MM.1S (cell line): ENCODE measurements around the gene CLTA.
"Not testable (repeated sequence)": the region's sequence is repeated elsewhere in the genome, so short reads cannot be mapped to it uniquely, and the experiment has no call there.

ENCODE experiments used
- DNase-seq: peaks from one replicate; pipeline ENCODE4 v3.0.0-alpha.2; 2015
- H2AFZ ChIP-seq: fragments of 300-600 bp; sonication (generic); 2 replicates; pipeline ENCODE4 v1.6.0; 2016; ENCODE audit warnings: antibody characterized with exemption, low read length
- H3F3A ChIP-seq: fragments of 300-600 bp; sonication (generic); 2 replicates; pipeline ENCODE4 v1.6.1; 2016; ENCODE audit warnings: mild to moderate bottlenecking, antibody characterized with exemption, low read length, moderate library complexity, mixed read lengths; ENCODE audit not compliant: insufficient read depth
- H3K27ac ChIP-seq: fragments of 300-600 bp; sonication (generic); 2 replicates; pipeline ENCODE4 v1.5.1; 2016; ENCODE audit warnings: mild to moderate bottlenecking, low read length
- H3K27me3 ChIP-seq: fragments of 300-600 bp; sonication (generic); replicated peaks from 2 replicates; pipeline ENCODE4 v1.6.0; 2016; ENCODE audit warnings: low read length; ENCODE audit not compliant: insufficient read depth
- H3K36me3 ChIP-seq: fragments of 300-600 bp; sonication (generic); replicated peaks from 2 replicates; pipeline ENCODE4 v1.6.1; 2016; ENCODE audit warnings: mild to moderate bottlenecking, low read length, mixed read lengths; ENCODE audit not compliant: insufficient read depth
- H3K4me1 ChIP-seq: fragments of 300-600 bp; sonication (generic); 2 replicates; pipeline ENCODE4 v1.6.1; 2016; ENCODE audit warnings: low read length, mixed read lengths
- H3K4me2 ChIP-seq: fragments of 300-600 bp; sonication (generic); 2 replicates; pipeline ENCODE4 v1.6.0; 2016; ENCODE audit warnings: low read depth, low read length
- H3K4me3 ChIP-seq: fragments of 300-600 bp; sonication (generic); 2 replicates; pipeline ENCODE4 v1.5.1; 2016; ENCODE audit warnings: low read length, mixed read lengths
- H3K79me2 ChIP-seq: fragments of 300-600 bp; sonication (generic); 2 replicates; pipeline ENCODE4 v1.6.1; 2016; ENCODE audit warnings: mixed run types, low read length, mixed read lengths
- H3K9ac ChIP-seq: fragments of 300-600 bp; sonication (generic); 2 replicates; pipeline ENCODE4 v1.6.1; 2016; ENCODE audit warnings: low read length, mixed read lengths
- H3K9me2 ChIP-seq: fragments of 300-600 bp; sonication (generic); replicated peaks from 2 replicates; pipeline ENCODE4 v1.6.1; 2016; ENCODE audit warnings: mild to moderate bottlenecking, low read length, mixed read lengths; ENCODE audit not compliant: insufficient read depth
- H3K9me3 ChIP-seq: fragments of 300-600 bp; sonication (generic); replicated peaks from 2 replicates; pipeline ENCODE4 v1.6.1; 2016; ENCODE audit warnings: mild to moderate bottlenecking, low read length, mixed read lengths; ENCODE audit not compliant: insufficient read depth
- H4K20me1 ChIP-seq: fragments of 300-600 bp; sonication (generic); 2 replicates; pipeline ENCODE4 v1.6.1; 2016; ENCODE audit warnings: mild to moderate bottlenecking, low read length, moderate library complexity, mixed read lengths; ENCODE audit not compliant: insufficient read depth
- EZH2 ChIP-seq: fragments of 300-600 bp; sonication (generic); optimal IDR thresholded peaks from 2 replicates; pipeline ENCODE3; 2017; ENCODE audit warnings: low read depth, mild to moderate bottlenecking, antibody characterized with exemption, low read length, mixed read lengths
- EZH2phosphoT487 ChIP-seq: fragments of 300-600 bp; sonication (generic); IDR thresholded peaks from 2 replicates; pipeline ENCODE4 v1.6.1; 2018; ENCODE audit warnings: antibody characterized with exemption, low read length
- TF ChIP-seq, protein P1 (sequence below): fragments of 300-600 bp; sonication (generic); IDR thresholded peaks from 2 replicates; pipeline ENCODE4 v1.5.1; 2016; ENCODE audit warnings: antibody characterized with exemption, low read length, mixed read lengths

Gene CLTA

DNA sequence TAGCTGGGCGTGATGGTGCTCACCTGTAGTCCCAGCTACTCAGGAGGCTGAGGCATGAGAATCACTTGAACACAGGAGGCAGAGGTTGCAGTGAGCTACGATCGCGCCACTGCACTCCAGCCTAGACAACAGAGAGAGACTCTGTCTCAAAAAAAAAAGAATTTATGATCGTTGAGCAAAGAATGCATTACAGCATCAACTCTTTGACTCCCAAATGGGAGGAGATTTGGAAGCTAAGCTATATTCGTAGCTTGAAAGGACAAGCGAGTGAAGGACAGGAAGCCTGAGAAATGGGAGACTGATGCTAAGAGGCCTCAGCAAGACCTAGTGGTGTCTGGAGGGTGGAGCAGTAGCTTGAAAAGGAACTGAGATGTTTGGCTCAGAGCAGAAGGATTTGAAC is 31.8 kb upstream of the CLTA start:
- Histone ChIP-seq H3K36me3 (no peaks in the 10 kb centered on the region), H3K9ac (no peak overlapping the region), H2AFZ (no peak overlapping the region), H4K20me1 (no peaks in the 10 kb centered on the region), H3K79me2 (no peaks in the 10 kb centered on the region), H3K4me2 (no peak overlapping the region), H3K4me1 (no peaks in the 10 kb centered on the region), H3K9me3 (no peaks in the 10 kb centered on the region), H3K9me2 (no peaks in the 10 kb centered on the region), H3K4me3 (no peak overlapping the region), H3K27me3 (no peaks in the 10 kb centered on the region), H3K27ac (no peak overlapping the region), H3F3A (peaks cover 4% of the 10 kb centered on the region; the same call in 1 of the 2 replicates)
- TF ChIP-seq, protein P1, sequence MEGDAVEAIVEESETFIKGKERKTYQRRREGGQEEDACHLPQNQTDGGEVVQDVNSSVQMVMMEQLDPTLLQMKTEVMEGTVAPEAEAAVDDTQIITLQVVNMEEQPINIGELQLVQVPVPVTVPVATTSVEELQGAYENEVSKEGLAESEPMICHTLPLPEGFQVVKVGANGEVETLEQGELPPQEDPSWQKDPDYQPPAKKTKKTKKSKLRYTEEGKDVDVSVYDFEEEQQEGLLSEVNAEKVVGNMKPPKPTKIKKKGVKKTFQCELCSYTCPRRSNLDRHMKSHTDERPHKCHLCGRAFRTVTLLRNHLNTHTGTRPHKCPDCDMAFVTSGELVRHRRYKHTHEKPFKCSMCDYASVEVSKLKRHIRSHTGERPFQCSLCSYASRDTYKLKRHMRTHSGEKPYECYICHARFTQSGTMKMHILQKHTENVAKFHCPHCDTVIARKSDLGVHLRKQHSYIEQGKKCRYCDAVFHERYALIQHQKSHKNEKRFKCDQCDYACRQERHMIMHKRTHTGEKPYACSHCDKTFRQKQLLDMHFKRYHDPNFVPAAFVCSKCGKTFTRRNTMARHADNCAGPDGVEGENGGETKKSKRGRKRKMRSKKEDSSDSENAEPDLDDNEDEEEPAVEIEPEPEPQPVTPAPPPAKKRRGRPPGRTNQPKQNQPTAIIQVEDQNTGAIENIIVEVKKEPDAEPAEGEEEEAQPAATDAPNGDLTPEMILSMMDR: no peak
- TF ChIP-seq EZH2: no peak
- no peak for TF ChIP-seq EZH2phosphoT487
- no peak for DNase-seq

DNA sequence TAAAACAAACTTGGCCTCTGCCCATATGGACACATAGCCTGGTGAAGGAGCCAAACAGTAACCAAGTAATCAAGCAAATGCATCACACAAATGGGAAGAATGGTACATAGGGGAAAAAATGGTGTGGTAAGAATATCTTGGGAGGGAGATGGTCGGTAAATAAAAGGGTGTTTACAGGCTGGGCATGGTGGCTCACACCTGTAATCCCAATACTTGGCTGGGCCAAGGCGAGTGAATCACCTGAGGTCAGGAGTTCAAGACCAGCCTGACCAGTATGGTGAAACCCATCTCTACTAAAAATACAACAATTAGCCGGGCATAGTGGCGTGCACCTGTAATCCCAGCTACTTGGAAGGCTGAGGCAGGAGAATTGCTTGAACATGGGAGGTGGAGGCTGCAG is 31.2 kb upstream of the CLTA start:
- not testable (repeated sequence) for H3K4me2 ChIP-seq, H3K9me3 ChIP-seq, H3K79me2 ChIP-seq, H3K9ac ChIP-seq, H3K4me1 ChIP-seq, H3K27me3 ChIP-seq, H2AFZ ChIP-seq, H3K27ac ChIP-seq, H3F3A ChIP-seq, H3K36me3 ChIP-seq, H3K4me3 ChIP-seq, DNase-seq, H4K20me1 ChIP-seq, H3K9me2 ChIP-seq

DNA sequence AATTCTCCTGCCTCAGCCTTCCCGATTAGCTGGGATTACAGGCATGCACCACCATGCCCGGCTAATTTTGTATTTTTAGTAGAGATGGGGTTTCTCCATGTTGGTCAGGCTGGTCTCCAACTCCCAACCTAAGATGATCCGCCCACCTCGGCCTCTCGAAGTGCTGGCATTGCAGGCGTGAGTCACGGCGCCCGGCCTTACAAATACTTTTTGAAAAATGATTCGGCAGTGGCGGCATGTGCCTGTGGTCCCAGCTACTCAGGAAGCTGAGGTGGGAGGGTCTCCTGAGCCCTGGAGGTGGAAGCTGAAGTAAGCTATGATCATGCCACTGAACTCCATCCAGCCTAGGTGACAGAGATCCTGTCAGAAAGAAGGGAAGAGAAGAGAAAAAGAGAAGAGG is 30.6 kb upstream of the CLTA start:
- not testable (repeated sequence) for H3K4me1 ChIP-seq

DNA sequence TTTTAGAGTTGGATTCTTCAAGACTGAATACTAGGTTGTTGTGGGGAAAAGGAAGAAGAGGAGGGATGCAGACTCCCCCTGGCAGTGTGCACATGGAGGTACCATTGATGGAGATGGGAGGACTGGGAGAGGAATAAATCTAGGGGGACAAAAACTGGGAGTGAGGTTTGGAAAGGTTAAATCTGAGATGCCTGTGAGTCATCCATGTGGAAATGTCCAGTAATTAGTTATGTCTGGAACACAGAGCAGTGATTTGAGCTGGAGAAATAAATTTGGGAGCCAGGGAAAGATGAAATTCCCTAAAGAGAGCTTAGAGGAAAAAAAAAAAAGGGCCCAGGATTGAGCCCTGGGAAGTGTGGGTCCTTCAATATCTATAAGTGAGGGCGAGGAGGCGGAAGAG is 29.5 kb upstream of the CLTA start:
- no peak overlapping the region for H3K27ac ChIP-seq
- no peak for DNase-seq
- H3K79me2 ChIP-seq: no peaks in the 10 kb centered on the region
- H2AFZ ChIP-seq: no peak overlapping the region
- no peaks in the 10 kb centered on the region for H3K4me1 ChIP-seq
- H3K9ac ChIP-seq: no peak overlapping the region
- H3K9me2 ChIP-seq: no peaks in the 10 kb centered on the region
- H3K4me2 ChIP-seq: no peak overlapping the region
- TF ChIP-seq, protein P1: no peak
- TF ChIP-seq EZH2phosphoT487 (no peak), EZH2 (no peak)
- H3K9me3 ChIP-seq: no peaks in the 10 kb centered on the region
- H3F3A ChIP-seq: 0 out of 2 replicates have a peak, but pooled peaks cover 3% of the 10 kb centered on the region
- no peaks in the 10 kb centered on the region for H4K20me1 ChIP-seq
- no peaks in the 10 kb centered on the region for H3K36me3 ChIP-seq
- no peak overlapping the region for H3K4me3 ChIP-seq
- no peaks in the 10 kb centered on the region for H3K27me3 ChIP-seq

More for the DNA sequence above, 30.6 kb upstream of the CLTA start:
- H3K79me2 ChIP-seq, H4K20me1 ChIP-seq, H3K4me3 ChIP-seq, DNase-seq, H3K9me3 ChIP-seq, H3F3A ChIP-seq, H3K27me3 ChIP-seq, H3K9ac ChIP-seq, H3K9me2 ChIP-seq, H2AFZ ChIP-seq, H3K36me3 ChIP-seq, H3K27ac ChIP-seq, H3K4me2 ChIP-seq: not testable (repeated sequence)
